Measurements from ENCODE around the gene SPECC1L.

DNA sequence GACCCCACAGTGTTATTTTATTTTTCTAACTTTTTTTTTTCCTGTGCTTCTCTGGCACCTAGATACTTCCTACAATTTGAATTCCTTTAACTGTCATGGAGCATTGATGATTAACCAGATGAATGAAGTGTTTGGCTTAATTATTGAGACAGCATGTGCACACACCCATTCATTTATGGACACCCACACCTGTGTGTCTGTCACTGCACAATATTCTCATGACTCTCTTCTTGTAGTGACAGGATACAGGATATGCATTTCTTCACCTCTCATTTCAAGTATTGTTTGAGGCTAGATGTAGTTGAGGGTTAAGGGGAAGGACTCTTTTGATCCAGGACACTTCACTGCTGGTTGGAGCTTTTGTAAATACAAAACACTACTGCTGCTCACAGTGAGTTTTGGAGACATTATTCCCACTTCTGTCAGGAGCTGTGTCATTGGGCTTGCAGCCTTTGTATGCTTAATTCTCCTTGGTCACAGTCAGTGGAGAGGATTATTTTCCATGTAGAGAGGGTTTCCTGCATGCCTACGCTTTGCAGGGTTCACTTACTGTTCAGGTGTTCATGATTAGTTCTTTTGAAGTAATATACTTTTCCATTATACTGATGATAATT is 33.5 kb downstream of the SPECC1L start:
- no peak for TF ChIP-seq EP300 (IDR thresholded peaks at IDR 0.05; ENCODE audit: borderline replicate concordance)
- TF ChIP-seq, protein P1, sequence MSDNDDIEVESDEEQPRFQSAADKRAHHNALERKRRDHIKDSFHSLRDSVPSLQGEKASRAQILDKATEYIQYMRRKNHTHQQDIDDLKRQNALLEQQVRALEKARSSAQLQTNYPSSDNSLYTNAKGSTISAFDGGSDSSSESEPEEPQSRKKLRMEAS (IDR thresholded peaks at IDR 0.05), result no peak
- TF ChIP-seq FOXM1 (IDR thresholded peaks at IDR 0.05; ENCODE audit: borderline replicate concordance, low read depth), result no peak
- TF ChIP-seq, protein P2, sequence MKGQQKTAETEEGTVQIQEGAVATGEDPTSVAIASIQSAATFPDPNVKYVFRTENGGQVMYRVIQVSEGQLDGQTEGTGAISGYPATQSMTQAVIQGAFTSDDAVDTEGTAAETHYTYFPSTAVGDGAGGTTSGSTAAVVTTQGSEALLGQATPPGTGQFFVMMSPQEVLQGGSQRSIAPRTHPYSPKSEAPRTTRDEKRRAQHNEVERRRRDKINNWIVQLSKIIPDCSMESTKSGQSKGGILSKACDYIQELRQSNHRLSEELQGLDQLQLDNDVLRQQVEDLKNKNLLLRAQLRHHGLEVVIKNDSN (IDR thresholded peaks at IDR 0.05), result no peak
- no peak for TF ChIP-seq REST (IDR thresholded peaks at IDR 0.05; ENCODE audit: low read depth)
- TF ChIP-seq YY1 (IDR thresholded peaks at IDR 0.05; ENCODE audit: low read depth), result no peak
- TF ChIP-seq TEAD4 (IDR thresholded peaks at IDR 0.05), result no peak
- TF ChIP-seq TAF1 (IDR thresholded peaks at IDR 0.05; ENCODE audit: low read depth), result no peak
- TF ChIP-seq CREB1 (IDR thresholded peaks at IDR 0.05; ENCODE audit: low read depth), result no peak
- no peak for TF ChIP-seq CEBPB (IDR thresholded peaks at IDR 0.05)
- TF ChIP-seq ZBTB7A (IDR thresholded peaks at IDR 0.05; ENCODE audit: low read depth), result no peak
- TF ChIP-seq NFIC (IDR thresholded peaks at IDR 0.05), result no peak
- no peak for TF ChIP-seq RAD21 (IDR thresholded peaks at IDR 0.05; ENCODE audit: low read depth)
